A673 (cell line): ENCODE data around the gene HSPA1A. TPM values are rescaled to one million over a fixed set of nuclear protein-coding genes. Genes with fewer than 3 reads are reported as not detected.

Source experiments
- BruUV-seq: library from RNA; stranded (reverse); fragments of 400-500 nt; replicated peaks from 2 replicates; lab custom pipeline; 2021; lab: Mats Ljungman, UMichigan
- CTCF ChIA-PET: fragments of 300-600 bp; sonication (Branson Sonifier 250); formaldehyde crosslinking; loops from one replicate; lab custom pipeline; 2022; ENCODE audit warnings: antibody characterized with exemption; lab: Charles Lee
- POLR2A ChIA-PET: fragments of 300-600 bp; sonication (Branson Sonifier 250); formaldehyde crosslinking; loops from one replicate; lab custom pipeline; 2022; ENCODE audit warnings: antibody characterized with exemption; ENCODE audit not compliant: low non-redundant PET; lab: Charles Lee
- DNase-seq: peaks from one replicate; pipeline ENCODE4 v3.0.0-alpha.2; 2015; ENCODE audit warnings: low spot score
- H3K27ac ChIP-seq: fragments of 200-600 bp; sonication (generic); 2 replicates; pipeline ENCODE4 v1.5.1; 2016; ENCODE audit warnings: mixed run types, low read depth, mild to moderate bottlenecking, mixed read lengths, antibody characterized with exemption, low read length; ENCODE audit not compliant: poor library complexity, severe bottlenecking
- H3K27me3 ChIP-seq: fragments of 200-600 bp; sonication (generic); replicated peaks from 2 replicates; pipeline ENCODE4 v1.6.1; 2017; ENCODE audit warnings: mixed run types, low read depth, mild to moderate bottlenecking, mixed read lengths, antibody characterized with exemption, low read length; ENCODE audit not compliant: insufficient read depth, poor library complexity
- H3K36me3 ChIP-seq: fragments of 200-600 bp; sonication (generic); 2 replicates; pipeline ENCODE4 v1.6.1; 2016; ENCODE audit warnings: mixed run types, mild to moderate bottlenecking, mixed read lengths, antibody characterized with exemption, low read length; ENCODE audit not compliant: insufficient read depth, poor library complexity, severe bottlenecking
- H3K4me1 ChIP-seq: fragments of 200-600 bp; sonication (generic); 2 replicates; pipeline ENCODE4 v1.6.1; 2017; ENCODE audit warnings: mixed run types, mild to moderate bottlenecking, mixed read lengths, antibody characterized with exemption, low read length; ENCODE audit not compliant: insufficient read depth, poor library complexity, severe bottlenecking
- H3K4me3 ChIP-seq: fragments of 200-600 bp; sonication (generic); 2 replicates; pipeline ENCODE4 v1.5.1; 2016; ENCODE audit warnings: low read depth, mixed run types, mild to moderate bottlenecking, mixed read lengths, low read length; ENCODE audit not compliant: poor library complexity, severe bottlenecking
- H3K9me3 ChIP-seq: fragments of 200-600 bp; sonication (generic); 2 replicates; pipeline ENCODE4 v1.6.1; 2016; ENCODE audit warnings: mixed run types, low read depth, mild to moderate bottlenecking, mixed read lengths, antibody characterized with exemption, low read length; ENCODE audit not compliant: poor library complexity, severe bottlenecking
- EZH2 ChIP-seq: fragments of 200-600 bp; sonication (generic); IDR thresholded peaks from 2 replicates; pipeline ENCODE4 v1.6.1; 2017; ENCODE audit warnings: borderline replicate concordance, low read depth, mild to moderate bottlenecking, mixed read lengths, antibody characterized with exemption, low read length; ENCODE audit not compliant: poor library complexity, severe bottlenecking
- intact Hi-C: fragments of 100-400 bp; cut with micrococcal nuclease; formaldehyde crosslinking; loops from one replicate; pipeline ENCODE4 v1.10.0; 2022; ENCODE audit not compliant: unreplicated experiment
- total RNA-seq: library from RNA; stranded (reverse); gene quantifications from 2 replicates; pipeline ENCODE4 v1.2.3, GENCODE V29; 2021
- TF ChIP-seq, protein P1 (sequence below): fragments of 300-800, 200-600 bp; sonication (generic); conservative IDR thresholded peaks from 2 replicates; pipeline ENCODE4 v1.5.1; 2017; ENCODE audit warnings: low read depth, mild to moderate bottlenecking, antibody characterized with exemption, low read length, moderate library complexity, mixed read lengths

HSPA1A gene
- total RNA-seq, 1 experiment from 2014 or later: 129 TPM

- Histone ChIP-seq H3K27ac (peak overlapping the region; percentile 99), H3K27me3 (no peaks in the 10 kb centered on the region), H3K36me3 (peaks cover 55% of the 10 kb centered on the region), H3K4me1 (peaks cover 11% of the 10 kb centered on the region), H3K9me3 (no peaks in the 10 kb centered on the region), H3K4me3 (peak overlapping the region; percentile 84)
- intact Hi-C loops: loop anchor here (5.0 kb wide), 2 partner anchors 38 to 57 kb away; partner anchors contain the start of gene CLIC1
- POLR2A ChIA-PET: no interaction called here
- DNase-seq: peak; percentile 78
- TSS peak; percentile 90 for BruUV-seq
- CTCF ChIA-PET: no interaction called here
- no peak for TF ChIP-seq EZH2
- TF ChIP-seq, protein P1, sequence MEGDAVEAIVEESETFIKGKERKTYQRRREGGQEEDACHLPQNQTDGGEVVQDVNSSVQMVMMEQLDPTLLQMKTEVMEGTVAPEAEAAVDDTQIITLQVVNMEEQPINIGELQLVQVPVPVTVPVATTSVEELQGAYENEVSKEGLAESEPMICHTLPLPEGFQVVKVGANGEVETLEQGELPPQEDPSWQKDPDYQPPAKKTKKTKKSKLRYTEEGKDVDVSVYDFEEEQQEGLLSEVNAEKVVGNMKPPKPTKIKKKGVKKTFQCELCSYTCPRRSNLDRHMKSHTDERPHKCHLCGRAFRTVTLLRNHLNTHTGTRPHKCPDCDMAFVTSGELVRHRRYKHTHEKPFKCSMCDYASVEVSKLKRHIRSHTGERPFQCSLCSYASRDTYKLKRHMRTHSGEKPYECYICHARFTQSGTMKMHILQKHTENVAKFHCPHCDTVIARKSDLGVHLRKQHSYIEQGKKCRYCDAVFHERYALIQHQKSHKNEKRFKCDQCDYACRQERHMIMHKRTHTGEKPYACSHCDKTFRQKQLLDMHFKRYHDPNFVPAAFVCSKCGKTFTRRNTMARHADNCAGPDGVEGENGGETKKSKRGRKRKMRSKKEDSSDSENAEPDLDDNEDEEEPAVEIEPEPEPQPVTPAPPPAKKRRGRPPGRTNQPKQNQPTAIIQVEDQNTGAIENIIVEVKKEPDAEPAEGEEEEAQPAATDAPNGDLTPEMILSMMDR: no peak
Measured at GRCh38 chr6:31794294-31794865, 21.0 kb upstream of the HSPA1A start.

- H3K4me3 ChIP-seq: peak overlapping the region; percentile 84
- DNase-seq: peak; percentile 69
- ChIA-PET POLR2A (interaction anchor here (0.6 kb wide), 1 partner anchor 20 kb away, joined by 4 read pairs; the partner anchor contains the start of genes HSPA1A and HSPA1L), CTCF (interaction anchor here (1.3 kb wide), 1 partner anchor 12 kb away, joined by 3 read pairs; the partner anchor contains the start of gene LSM2)
- no TSS peak for BruUV-seq
- peaks cover 11% of the 10 kb centered on the region for H3K4me1 ChIP-seq
- no peaks in the 10 kb centered on the region for H3K9me3 ChIP-seq
- intact Hi-C loops: loop anchor here (5.0 kb wide), 2 partner anchors 37 to 58 kb away; partner anchors contain the start of gene CLIC1
- no peaks in the 10 kb centered on the region for H3K27me3 ChIP-seq
- peak overlapping the region; percentile 99 for H3K27ac ChIP-seq
- peaks cover 52% of the 10 kb centered on the region for H3K36me3 ChIP-seq
- TF ChIP-seq, protein P1: no peak
- no peak for TF ChIP-seq EZH2
Measured at GRCh38 chr6:31794866-31795615, 20.3 kb upstream of the HSPA1A start.

- peak; percentile 90 for DNase-seq
- no TSS peak for BruUV-seq
- peak within 1 kb of the TSS; percentile 84 for H3K4me3 ChIP-seq
- intact Hi-C loops: no loop called here
- peak within 1 kb of the TSS; percentile 99 for H3K27ac ChIP-seq
- H3K36me3 ChIP-seq: peaks cover 44% of the 10 kb centered on the region
- no peaks in the 10 kb centered on the region for H3K27me3 ChIP-seq
- ChIA-PET POLR2A (interaction anchor here (0.6 kb wide), 1 partner anchor 19 kb away, joined by 4 read pairs; the partner anchor contains the start of genes HSPA1A and HSPA1L), CTCF (interaction anchor here (0.7 to 1.3 kb wide), 3 partner anchors 11 to 175 kb away, joined by 3 to 6 read pairs (median 5); partner anchors contain the start of gene LSM2)
- no peaks in the 10 kb centered on the region for H3K9me3 ChIP-seq
- TF ChIP-seq, protein P1: peak; percentile 74
- no peak for TF ChIP-seq EZH2
- peaks cover 11% of the 10 kb centered on the region for H3K4me1 ChIP-seq
Measured at GRCh38 chr6:31795616-31796298, 19.6 kb upstream of the HSPA1A start, which contains the start of gene VARS1. VARS1 (minus strand) TSS chr6:31795752; CDS start chr6:31795217, 535 bp downstream.
